Muscle of back (tissue), 13 donors: ENCODE measurements around the gene ADAMTS20. TPM values are rescaled to one million over a fixed set of nuclear protein-coding genes. Genes with fewer than 3 reads are reported as not detected.
"Not testable (repeated sequence)": the region's sequence is repeated elsewhere in the genome, so short reads cannot be mapped to it uniquely, and the experiment has no call there.

ENCODE experiments used
- DNase-seq, 3 donors: peaks; one replicate each; pipeline versions ENCODE4 v3.0.0 to v3.0.0-alpha.2; 2013
- long read RNA-seq, 9 donors: transcript quantifications; one replicate each; lab custom pipeline, GENCODE V29; 2026
- polyA plus RNA-seq, 10 donors: library from polyadenylated mRNA; unstranded; fragments of 120-200 nt; gene quantifications; one replicate each; pipeline ENCODE4 v1.2.1, GENCODE V29; 2013; ENCODE audit not compliant: insufficient read length in 10 of 10

The ADAMTS20 gene, protein sequence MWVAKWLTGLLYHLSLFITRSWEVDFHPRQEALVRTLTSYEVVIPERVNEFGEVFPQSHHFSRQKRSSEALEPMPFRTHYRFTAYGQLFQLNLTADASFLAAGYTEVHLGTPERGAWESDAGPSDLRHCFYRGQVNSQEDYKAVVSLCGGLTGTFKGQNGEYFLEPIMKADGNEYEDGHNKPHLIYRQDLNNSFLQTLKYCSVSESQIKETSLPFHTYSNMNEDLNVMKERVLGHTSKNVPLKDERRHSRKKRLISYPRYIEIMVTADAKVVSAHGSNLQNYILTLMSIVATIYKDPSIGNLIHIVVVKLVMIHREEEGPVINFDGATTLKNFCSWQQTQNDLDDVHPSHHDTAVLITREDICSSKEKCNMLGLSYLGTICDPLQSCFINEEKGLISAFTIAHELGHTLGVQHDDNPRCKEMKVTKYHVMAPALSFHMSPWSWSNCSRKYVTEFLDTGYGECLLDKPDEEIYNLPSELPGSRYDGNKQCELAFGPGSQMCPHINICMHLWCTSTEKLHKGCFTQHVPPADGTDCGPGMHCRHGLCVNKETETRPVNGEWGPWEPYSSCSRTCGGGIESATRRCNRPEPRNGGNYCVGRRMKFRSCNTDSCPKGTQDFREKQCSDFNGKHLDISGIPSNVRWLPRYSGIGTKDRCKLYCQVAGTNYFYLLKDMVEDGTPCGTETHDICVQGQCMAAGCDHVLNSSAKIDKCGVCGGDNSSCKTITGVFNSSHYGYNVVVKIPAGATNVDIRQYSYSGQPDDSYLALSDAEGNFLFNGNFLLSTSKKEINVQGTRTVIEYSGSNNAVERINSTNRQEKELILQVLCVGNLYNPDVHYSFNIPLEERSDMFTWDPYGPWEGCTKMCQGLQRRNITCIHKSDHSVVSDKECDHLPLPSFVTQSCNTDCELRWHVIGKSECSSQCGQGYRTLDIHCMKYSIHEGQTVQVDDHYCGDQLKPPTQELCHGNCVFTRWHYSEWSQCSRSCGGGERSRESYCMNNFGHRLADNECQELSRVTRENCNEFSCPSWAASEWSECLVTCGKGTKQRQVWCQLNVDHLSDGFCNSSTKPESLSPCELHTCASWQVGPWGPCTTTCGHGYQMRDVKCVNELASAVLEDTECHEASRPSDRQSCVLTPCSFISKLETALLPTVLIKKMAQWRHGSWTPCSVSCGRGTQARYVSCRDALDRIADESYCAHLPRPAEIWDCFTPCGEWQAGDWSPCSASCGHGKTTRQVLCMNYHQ (N-terminal part only)
- under 1 TPM; 0.08 to 0.48 (median 0.13) TPM for polyA plus RNA-seq
- long read RNA-seq, donor 1: 0 reads
- long read RNA-seq, donor 2: 0 reads
- long read RNA-seq, donor 3: 0 reads
- long read RNA-seq, donor 4: 0 reads
- long read RNA-seq, donor 5: 0 reads
- long read RNA-seq, donor 6: 0 reads
- long read RNA-seq, donor 7: 0 reads
- long read RNA-seq, donor 8: 0 reads
- long read RNA-seq, donor 9: 0 reads

DNA sequence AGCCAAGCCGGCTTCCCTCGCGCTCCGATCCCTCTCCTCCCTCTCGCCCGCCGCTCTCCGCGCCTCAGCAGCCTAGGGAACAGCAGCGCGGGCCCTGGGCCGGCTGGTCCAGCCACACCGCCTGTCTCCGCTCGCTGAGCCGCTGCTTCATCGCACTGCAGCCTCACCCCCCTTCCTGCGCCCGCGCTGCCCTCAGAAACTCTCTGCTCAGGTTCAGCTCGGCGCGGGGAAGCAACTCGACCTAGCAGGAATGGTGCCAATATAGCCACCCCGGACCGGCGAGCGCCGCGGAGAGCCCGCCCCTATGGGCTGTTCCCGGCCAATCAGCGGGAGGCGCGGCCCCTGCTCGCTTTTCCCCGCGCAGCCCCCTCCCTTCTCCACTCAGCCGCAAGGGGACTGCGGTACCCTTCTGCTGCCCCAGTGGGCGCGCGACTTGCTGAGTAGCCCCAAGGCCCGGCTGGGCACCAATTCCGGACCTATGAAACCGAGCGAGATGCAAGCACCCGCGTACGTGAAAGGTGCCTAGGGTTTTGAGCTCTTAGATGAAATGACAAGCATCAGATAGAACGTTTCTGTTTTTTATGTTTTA, at the start of gene ADAMTS20:
ADAMTS20 (minus strand) TSS at position 233 of the 589 bp plus-strand sequence. CDS start 282 bp downstream, outside the sequence.
- DNase-seq: peak; percentile 6 to 66 (median 22)

DNA sequence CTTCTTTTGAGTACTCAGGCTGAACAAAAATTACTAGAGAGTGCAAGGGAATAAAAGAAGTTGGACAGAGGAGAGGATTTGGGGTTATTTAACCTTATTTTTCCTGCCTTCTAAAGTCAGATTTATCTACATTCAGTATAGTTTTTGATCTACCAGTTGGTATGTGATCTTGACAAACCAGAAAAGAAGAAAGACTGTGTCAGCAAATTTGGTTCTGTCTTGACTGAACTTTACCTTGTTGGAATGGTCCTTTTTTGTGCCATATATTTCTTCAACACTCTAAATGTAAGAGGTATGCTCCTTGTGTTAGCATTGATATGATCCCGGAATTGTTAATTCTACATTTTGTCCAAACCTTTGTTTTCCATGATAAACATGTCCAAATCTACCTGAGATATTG, 47.7 kb upstream of the ADAMTS20 start:
- no peak for DNase-seq

DNA sequence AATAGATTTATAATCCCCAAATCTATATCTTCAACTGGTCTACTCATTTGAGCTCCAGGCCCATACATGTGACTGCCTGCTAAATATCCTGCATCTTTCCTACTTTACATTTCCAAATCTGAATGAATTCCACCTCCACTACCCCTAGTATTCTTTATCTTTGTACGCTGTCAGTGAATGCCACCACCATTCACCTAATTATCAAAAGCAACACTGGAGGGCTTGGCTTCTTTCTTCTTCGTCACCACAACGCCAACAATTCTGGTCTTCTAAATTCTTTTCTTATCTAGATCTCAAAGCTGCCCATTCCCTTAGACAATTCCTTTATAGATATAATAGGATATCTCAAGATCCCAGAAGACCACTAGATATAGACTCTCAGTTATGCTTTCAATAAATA, 47.1 kb upstream of the ADAMTS20 start:
- DNase-seq: no peak

DNA sequence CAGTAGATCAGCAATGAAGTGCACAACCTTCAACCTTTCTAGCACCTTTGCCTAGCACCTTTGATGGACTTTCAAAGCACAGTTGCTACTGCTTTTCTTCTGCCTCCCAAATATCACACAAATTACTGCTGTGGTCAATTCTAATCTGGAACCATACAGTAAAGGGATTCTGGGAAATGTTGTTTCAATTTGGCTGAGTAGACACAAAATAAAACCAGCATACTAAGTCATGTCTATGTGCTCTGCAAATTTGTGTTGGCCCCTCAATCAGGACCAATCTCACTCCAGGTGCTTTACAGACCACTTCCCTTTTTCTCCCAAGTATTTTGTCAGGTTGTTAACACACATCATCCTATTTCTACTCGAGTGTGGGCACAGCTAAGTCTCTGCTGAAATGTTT, 38.3 kb upstream of the ADAMTS20 start:
- DNase-seq: no peak

DNA sequence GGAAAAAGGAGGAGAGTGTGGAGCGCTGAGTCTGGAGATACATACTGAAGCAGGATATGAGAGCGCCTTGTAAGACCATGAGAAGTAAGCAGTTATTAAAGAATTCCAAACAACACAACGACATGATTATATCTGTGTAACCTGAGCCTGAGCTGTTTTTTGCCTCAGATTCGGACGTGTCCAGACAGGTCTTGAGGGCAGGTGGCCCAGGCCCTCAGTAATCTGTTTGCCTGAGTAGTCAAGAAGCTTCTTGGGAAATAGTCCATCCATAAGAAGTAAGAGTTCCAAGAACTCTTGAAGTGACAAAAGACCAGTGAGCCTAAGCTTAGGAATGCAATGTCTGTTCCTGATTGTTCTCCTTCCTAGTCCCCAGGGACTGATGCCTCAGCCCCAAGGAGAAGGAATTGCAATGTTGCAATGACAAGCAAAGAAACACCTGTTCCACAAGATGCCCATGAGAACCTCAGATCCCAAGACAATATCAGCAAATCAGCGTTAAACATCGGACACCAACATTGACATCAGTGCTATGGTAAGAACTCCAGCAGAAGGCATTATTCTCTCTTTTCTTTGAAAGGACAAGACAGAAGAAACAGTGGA, 34.7 kb upstream of the ADAMTS20 start:
- no peak for DNase-seq

DNA sequence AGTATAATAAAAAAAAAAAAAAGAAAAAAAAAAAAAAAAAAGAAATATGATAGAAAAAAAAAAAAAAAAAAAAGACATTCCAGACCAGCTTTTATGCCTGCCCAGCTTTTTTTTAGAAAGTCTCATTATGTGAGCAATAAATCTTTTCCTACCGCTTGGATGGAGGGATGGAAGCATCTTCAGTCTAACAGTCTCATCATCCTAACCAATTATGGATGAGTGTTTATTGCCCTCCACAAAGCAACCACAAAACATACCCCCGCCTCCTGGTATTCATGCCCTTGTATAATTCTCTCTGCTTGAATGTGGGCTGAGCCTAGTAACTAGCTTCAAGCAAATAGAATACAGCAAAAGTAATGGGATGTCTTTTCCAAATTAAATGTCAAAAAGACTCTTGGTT, 33.7 kb upstream of the ADAMTS20 start:
- DNase-seq: no peak

DNA sequence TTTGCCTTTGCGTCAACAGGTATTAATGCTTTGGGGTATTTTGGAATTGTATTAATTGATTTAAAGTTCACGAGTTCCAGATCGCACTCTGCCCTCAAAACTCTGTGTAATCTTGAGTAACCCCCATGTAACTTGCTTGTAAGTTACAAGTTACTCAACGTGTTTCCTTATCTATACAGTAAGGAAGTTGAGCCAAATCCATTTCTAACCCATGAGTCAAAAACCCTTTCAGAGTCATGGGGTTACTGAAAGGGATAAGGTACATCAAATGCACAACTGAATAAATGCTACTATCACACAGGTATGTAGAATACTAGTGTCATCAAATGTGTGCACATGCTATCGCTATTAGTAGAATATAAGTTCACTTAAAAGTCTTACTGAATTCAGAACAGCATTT, 28.6 kb upstream of the ADAMTS20 start:
- DNase-seq: no peak

DNA sequence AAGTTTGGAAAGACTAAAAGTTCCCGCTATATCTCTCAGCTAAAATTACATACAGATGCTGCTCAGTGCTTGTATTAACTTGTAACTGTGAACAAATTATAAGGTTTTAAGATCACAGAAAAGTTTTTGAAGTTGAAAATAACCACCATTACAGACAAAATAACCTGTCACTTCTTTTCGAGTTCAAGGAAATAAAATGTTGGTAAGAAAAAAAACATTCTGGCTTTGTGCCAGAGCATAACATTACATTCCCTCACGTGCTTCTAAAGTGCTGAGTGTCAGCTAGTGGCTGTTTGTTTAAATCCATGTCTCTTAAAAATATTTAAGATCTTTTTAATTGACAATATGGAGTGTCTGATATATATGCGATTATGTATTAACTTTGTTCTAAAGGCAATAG, 27.2 kb upstream of the ADAMTS20 start:
- peak in 2 of 3 donors; percentile 0 to 9 for DNase-seq

DNA sequence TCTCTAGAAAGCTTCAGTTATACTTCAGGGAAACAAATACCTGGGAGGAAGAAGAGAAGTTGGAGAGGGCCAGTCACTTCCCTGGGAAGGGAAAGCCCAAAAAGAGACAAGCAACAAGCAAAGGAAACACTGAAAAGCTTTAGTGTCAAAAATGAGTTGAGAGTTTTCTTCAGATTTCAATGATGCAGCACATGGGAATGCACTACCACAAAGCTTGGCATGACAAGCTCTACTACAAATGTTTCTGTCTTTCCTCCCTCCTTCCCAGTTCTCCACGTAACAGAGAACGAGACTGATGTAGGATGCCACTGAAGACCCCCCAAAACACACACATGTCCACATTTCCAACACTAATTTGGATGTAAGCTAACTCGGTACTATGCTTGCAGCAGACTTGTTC, 26.8 kb upstream of the ADAMTS20 start:
- peak; percentile 2 to 35 (median 17) for DNase-seq

DNA sequence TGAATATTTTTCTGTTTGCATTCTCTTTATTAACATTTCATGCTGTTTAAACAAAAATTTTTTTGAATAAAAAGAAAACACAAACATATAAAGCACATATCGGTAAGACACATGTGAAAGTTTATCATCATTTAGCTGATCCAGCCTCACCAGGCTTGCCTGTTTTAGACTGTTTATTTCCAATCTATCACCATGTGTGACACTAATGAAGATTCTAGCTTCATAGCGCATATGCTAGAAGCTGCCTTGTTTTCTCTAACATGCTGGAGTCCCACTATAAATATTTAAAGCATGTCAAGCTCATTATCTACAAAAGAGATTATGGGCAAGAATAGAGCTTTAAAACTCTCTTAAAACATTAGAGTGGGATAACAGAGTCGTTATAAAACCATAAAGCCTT, 25.4 kb upstream of the ADAMTS20 start:
- DNase-seq: no peak

DNA sequence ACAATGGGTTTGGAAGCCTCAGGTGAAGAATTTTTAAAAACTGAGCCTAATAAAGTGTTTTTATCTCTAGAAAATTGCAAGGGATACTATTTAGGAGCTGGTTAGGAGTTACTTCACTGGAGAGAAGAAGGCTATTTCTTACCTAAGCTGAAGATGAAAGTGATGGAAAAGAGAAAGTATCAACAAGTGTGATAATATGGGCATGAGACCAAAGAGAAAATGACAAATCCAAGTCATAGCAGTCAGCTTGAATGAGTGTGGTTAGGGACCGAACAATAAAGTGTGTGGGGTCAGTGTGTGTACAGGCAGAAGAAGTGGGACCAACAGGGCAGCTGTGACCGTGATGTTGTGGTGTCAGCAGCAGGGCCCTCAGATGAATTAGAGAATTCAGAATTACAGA, 24.2 kb upstream of the ADAMTS20 start:
- DNase-seq: no peak

DNA sequence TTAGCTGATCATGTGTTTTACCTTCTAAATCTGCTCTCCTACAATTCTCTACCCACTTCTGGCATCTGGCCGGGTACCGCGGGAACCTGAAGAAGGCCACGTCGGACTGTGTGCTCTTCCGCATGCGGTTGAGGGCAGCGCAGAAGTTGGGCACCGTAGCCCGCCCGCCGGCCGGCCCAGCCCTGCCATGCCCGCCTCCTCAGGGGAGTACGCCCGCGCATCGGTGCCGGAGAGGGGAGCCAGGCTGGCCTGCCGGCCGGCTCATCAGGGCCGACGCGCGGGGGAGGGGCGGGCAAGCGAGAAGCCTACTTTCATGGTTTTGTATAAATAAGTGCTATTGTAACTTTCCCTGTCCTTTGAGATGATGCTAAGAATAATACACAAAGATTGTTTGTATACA, 19.9 kb upstream of the ADAMTS20 start:
- DNase-seq: no peak

DNA sequence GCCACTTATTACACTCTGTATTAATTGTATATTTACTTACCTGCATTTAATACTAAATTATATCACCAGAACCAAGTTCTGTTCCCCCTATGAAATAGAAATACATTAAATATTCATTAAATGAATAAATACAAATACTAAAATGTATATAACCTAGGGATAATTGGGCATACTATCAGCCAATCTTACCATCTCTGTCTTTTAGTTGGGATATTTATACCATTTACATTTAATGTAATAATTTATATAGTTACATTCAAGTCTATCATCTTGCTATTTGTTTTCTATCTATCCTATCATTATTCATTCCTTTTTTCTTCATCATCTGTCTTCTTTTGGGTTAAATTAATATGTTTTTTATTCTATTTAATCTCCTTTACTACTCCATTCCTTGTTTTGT, 4.1 kb upstream of the ADAMTS20 start:
- no peak for DNase-seq

DNA sequence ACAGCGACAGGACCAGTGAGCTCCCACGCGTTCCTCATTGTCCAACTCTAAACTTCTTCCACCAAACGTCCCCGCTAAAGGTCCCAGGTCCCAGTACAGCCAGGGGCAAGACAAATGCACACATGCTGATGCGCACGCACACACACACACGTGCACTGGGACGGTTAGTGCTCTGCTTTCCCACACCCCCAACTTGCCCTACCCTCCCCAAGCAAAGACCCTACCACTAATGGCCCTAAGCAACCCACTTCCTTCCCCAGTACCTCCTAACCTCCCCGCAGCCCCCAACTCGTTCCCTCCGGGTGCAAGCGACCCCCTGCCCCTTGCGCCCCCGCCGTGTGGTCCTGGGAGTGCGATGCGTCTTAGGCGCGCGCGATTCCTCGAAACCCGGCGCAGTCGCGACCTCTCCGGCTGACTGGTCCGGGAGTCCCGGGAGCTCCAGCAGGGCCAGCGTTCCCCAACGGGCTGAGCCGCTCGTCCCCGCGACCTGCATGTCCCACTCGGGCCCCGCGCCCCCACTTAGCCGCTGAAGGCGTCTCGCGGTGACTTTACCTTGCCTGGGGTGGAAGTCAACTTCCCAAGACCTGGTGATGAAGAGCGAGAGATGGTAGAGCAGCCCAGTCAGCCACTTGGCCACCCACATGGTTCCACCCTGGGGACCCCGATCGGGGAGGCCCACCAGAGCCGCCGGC, 578 bp downstream of the ADAMTS20 start:
- DNase-seq: peak in 1 of 3 donors; percentile 33

DNA sequence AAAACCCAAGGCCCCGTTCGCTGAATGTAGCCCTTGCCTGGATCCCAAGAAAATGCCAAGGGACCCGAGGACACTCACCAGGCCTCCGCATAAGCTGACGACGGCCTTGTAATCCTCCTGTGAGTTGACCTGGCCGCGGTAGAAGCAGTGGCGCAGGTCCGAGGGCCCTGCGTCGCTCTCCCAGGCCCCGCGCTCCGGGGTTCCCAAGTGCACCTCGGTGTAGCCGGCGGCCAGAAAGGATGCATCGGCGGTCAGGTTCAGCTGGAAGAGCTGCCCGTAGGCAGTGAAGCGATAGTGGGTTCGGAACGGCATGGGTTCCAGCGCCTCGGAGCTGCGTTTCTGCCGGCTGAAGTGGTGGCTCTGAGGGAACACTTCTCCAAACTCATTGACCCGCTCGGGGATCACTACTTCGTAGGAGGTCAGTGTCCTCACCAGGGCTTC, 1.2 kb downstream of the ADAMTS20 start:
- no peak for DNase-seq

DNA sequence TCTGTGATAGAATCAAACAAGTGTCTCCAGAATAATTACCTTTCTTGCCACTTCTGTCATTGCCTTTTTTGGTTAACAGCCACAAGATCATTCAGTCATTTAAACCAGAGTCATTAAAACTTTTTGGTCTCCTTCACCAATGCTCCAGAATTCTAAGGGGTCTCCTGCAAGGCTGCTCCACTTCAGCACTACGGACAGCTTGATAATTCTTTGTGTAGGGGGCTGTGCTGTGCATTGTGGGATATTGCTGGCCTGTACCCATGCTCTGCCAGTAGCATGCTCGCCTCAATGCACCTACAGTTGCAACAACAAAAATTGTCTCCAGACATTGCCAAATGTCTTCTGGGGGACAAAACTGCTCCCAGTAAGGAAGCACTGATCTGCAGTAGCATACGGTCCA, 7.3 kb downstream of the ADAMTS20 start:
- DNase-seq: no peak

DNA sequence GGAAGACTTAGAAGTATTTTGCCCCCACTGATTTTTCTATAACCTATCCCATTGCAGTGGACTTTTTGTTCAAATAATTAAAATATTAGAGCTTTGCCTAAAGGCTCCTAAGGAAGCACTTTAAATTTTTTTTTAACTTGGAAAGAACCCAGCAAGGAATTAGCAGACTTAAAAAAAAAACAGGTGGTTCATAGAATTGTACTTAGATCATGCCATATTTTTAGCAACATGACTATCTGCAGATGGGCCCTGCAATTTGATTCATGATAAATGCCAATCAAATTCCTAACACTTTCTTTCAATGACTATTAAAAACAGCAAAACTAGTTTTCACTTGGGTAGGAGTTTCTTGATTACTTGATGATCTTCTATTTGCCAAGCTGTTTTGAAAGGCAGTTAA, 11.5 kb downstream of the ADAMTS20 start:
- peak; percentile 10 to 41 (median 39) for DNase-seq

DNA sequence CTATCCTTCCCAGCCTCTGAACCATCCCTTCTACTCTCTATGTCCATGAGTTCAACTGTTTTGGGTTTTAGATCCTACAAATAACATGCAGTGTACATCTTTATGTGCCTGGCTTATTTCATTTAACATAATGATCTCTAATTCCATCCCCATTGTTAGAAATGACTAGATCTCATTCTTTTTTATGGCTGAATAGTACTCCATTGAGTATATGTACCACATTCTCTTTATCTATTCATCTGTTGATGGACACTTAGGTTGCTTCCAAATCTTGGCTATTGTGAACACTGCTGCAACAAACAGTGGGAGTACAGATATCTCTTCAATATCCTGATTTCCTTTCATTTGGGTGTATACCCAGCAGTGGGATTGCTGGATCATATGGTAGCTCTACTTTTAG, 14.3 kb downstream of the ADAMTS20 start:
- DNase-seq: not testable (repeated sequence)

DNA sequence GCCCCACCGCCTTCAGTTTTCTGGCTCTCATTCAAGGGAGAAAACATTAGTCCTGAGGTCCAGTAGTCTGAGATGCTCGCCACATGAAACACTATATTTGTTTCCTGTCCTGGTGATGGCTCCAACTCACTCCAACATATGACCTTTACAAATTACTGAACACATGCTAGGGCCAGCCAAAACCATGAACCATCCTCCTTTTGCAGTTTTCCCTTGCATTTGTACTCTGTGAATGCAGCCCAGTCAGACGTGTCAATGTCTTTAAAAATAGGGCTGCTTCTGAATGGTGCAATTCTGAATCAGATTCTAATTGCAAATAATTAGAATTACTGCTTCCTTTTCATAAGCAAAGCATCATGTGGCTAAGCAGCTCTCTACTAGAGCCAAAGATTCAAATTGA, 36.0 kb downstream of the ADAMTS20 start:
- DNase-seq: no peak

DNA sequence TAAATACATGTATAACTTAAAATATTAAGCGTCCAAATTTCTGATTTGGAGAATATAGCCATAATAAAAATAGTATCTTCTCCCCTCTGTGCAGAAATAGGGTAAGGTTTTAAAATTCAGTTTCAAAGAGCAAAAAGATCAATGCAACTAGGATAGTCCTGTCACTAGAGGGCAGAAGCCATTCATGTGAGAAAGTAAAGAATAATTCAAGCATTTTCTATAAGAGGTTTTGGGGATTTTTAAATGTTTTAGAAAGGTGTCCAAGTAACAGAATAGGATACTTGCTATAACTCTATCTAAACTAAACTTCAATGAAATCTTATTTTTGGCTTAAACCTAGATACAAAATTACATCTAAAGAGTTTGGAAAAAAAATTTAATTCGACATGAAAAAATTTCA, 50.3 kb downstream of the ADAMTS20 start:
- peak in 2 of 3 donors; percentile 1 to 27 for DNase-seq
